ENCODE results near the gene SNRNP40.

DNA sequence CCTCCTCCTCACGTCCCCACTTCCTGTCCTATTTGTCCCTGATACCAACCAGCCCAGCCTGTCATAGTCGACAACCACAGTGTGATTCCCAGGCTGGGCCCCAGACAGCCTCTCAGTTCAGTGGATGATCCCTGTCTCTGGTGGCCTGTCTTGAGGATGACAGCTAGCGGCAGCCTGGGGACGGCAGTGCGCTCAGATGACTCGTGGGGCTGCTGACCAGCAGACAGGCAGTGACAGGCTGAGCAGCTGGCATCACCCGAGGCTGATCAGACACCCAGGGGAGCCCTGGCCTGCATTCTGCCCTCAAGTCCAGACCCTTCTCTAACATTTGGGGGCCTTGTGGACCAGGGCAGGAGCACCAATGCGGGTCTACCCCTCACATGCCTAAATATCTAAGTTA is 77.9 kb downstream of the SNRNP40 start:
- TF ChIP-seq, protein P1, sequence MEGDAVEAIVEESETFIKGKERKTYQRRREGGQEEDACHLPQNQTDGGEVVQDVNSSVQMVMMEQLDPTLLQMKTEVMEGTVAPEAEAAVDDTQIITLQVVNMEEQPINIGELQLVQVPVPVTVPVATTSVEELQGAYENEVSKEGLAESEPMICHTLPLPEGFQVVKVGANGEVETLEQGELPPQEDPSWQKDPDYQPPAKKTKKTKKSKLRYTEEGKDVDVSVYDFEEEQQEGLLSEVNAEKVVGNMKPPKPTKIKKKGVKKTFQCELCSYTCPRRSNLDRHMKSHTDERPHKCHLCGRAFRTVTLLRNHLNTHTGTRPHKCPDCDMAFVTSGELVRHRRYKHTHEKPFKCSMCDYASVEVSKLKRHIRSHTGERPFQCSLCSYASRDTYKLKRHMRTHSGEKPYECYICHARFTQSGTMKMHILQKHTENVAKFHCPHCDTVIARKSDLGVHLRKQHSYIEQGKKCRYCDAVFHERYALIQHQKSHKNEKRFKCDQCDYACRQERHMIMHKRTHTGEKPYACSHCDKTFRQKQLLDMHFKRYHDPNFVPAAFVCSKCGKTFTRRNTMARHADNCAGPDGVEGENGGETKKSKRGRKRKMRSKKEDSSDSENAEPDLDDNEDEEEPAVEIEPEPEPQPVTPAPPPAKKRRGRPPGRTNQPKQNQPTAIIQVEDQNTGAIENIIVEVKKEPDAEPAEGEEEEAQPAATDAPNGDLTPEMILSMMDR (IDR thresholded peaks at IDR 0.05 in 8 of 11, conservative IDR thresholded peaks at IDR 0.05 in 3 of 11), result no peak
- TF ChIP-seq POLR2AphosphoS5 (IDR thresholded peaks at IDR 0.05), result no peak
